Measurements from ENCODE around the gene PARD3. TPM values are rescaled to one million over a fixed set of nuclear protein-coding genes. Genes with fewer than 3 reads are reported as not detected.

PARD3 gene
- total RNA-seq, 1 experiment from 2014 or later = 46.3 TPM

- Histone ChIP-seq H3K4me2 (ENCODE audit: low read length) (peak overlapping the region; percentile 40), H3K36me3 (ENCODE audit: control insufficient read depth in 1 of 2, insufficient read depth in 2 of 2, low read length in 2 of 2) (no peaks in the 10 kb centered on the region), H3K79me2 (ENCODE audit: insufficient read depth, low read length) (peaks cover 78% of the 10 kb centered on the region), H3K9me3 (ENCODE audit: control insufficient read depth in 1 of 2, insufficient read depth in 1 of 2, low read depth in 1 of 2, low read length in 2 of 2) (no peaks in the 10 kb centered on the region), H3K4me3 (replicated peaks in 1 of 2; ENCODE audit: low read depth in 1 of 2, low read length in 2 of 2) (no peak overlapping the region), H4K20me1 (ENCODE audit: insufficient read depth) (no peaks in the 10 kb centered on the region), H2AFZ (ENCODE audit: low read depth, low read length, poor library complexity, severe bottlenecking) (no peak overlapping the region), H3K27me3 (ENCODE audit: insufficient read depth, low read length) (no peaks in the 10 kb centered on the region), H3K9me2 (ENCODE audit: insufficient read depth) (no peaks in the 10 kb centered on the region), H3K9ac (ENCODE audit: low read length) (no peak overlapping the region), H3K4me1 (ENCODE audit: control insufficient read depth in 1 of 2, insufficient read depth in 2 of 2, low read length in 2 of 2) (peaks cover 18 to 23% of the 10 kb centered on the region in 2 experiments), H3K27ac (ENCODE audit: low read depth, low read length) (no peak overlapping the region)
- no peak for TF ChIP-seq JUND (IDR thresholded peaks at IDR 0.05)
- peak; percentile 65 for ATAC-seq
- ChIA-PET POLR2A (interaction anchor here (1.5 kb wide), 1 partner anchor 11 kb away, joined by 5 read pairs; no protein-coding TSS in a partner anchor), RAD21 (ENCODE audit: low non-redundant PET in 1 of 2, low total read pairs in 2 of 2, uncharacterized antibody in 2 of 2, unreplicated experiment in 2 of 2) (no interaction called here), CTCF (no interaction called here)
- DNase-seq (ENCODE audit: low read depth, low spot score) = no peak
- intact Hi-C loops (cut with micrococcal nuclease) = no loop called here
- no TSS peak for BruUV-seq (replicated peaks)
Measured at GRCh38 chr10:34739915-34740314, 75.2 kb downstream of the PARD3 start.

GRCh38 chr10:34737772-34738169 lies 77.3 kb downstream of the PARD3 start:
- CTCF ChIA-PET = no interaction called here
- Histone ChIP-seq H3K27ac (ENCODE audit: low read depth, low read length) (no peak overlapping the region), H3K9me2 (ENCODE audit: insufficient read depth) (no peaks in the 10 kb centered on the region), H3K4me2 (ENCODE audit: low read length) (no peak overlapping the region), H3K9ac (ENCODE audit: low read length) (no peak overlapping the region), H3K36me3 (ENCODE audit: control insufficient read depth in 1 of 2, insufficient read depth in 2 of 2, low read length in 2 of 2) (no peaks in the 10 kb centered on the region), H3K79me2 (ENCODE audit: insufficient read depth, low read length) (peaks cover 68% of the 10 kb centered on the region), H2AFZ (ENCODE audit: low read depth, low read length, poor library complexity, severe bottlenecking) (no peak overlapping the region), H4K20me1 (ENCODE audit: insufficient read depth) (peaks cover 4% of the 10 kb centered on the region; the same call in 1 of the 2 replicates), H3K27me3 (ENCODE audit: insufficient read depth, low read length) (no peaks in the 10 kb centered on the region), H3K9me3 (ENCODE audit: control insufficient read depth in 1 of 2, insufficient read depth in 1 of 2, low read depth in 1 of 2, low read length in 2 of 2) (no peaks in the 10 kb centered on the region), H3K4me3 (replicated peaks in 1 of 2; ENCODE audit: low read depth in 1 of 2, low read length in 2 of 2) (no peak overlapping the region), H3K4me1 (ENCODE audit: control insufficient read depth in 1 of 2, insufficient read depth in 2 of 2, low read length in 2 of 2) (peaks cover 38 to 40% of the 10 kb centered on the region in 2 experiments)
- POLR2A ChIA-PET = interaction anchor here (1.3 kb wide), 1 partner anchor 12 kb away, joined by 3 read pairs; no protein-coding TSS in a partner anchor
- intact Hi-C loops (cut with micrococcal nuclease) = no loop called here
- RAD21 ChIA-PET (ENCODE audit: low non-redundant PET in 1 of 2, low total read pairs in 2 of 2, uncharacterized antibody in 2 of 2, unreplicated experiment in 2 of 2) = interaction anchor here in 1 of 2 experiments (0.7 kb wide), 1 partner anchor 15 kb away, joined by 3 read pairs; no protein-coding TSS in a partner anchor
- peak; percentile 35; the same call in 1 of the 2 replicates for ATAC-seq
- no peak for DNase-seq (ENCODE audit: low read depth, low spot score)
- TF ChIP-seq YY1 (IDR thresholded peaks at IDR 0.05; ENCODE audit: extremely low read depth, insufficient replicate concordance, low read depth, low read length) (no peak), CTCF (IDR thresholded peaks at IDR 0.05 in 2 of 3, conservative IDR thresholded peaks at IDR 0.05 in 1 of 3; ENCODE audit: borderline replicate concordance in 1 of 3, insufficient read depth in 1 of 3, low read depth in 2 of 3, low read length in 2 of 3) (0 out of 6 replicates have a peak, but pooled peaks of 1 of the 3 experiments have one; percentile 3)
- BruUV-seq (replicated peaks) = no TSS peak

All from HCT116 (cell line).